OCI-LY1 (cell line): ENCODE data around the gene GIGYF2.

Source experiments
- H2AFZ ChIP-seq: fragments of 200-600 bp; sonication (generic), shearing (Covaris generic); 2 replicates; pipeline ENCODE4 v1.6.0; 2014; ENCODE audit warnings: antibody characterized with exemption, mild to moderate bottlenecking, low read length
- H3F3A ChIP-seq: fragments of 200-600 bp; sonication (generic), shearing (Covaris generic); 2 replicates; pipeline ENCODE4 v1.6.0; 2014; ENCODE audit warnings: mild to moderate bottlenecking, antibody characterized with exemption, low read length, moderate library complexity; ENCODE audit not compliant: insufficient read depth
- H3K27ac ChIP-seq: fragments of 200-600 bp; sonication (generic); 2 replicates; pipeline ENCODE4 v1.5.1; 2014; ENCODE audit warnings: low read length, mixed run types, mild to moderate bottlenecking, low read depth; ENCODE audit not compliant: poor library complexity, severe bottlenecking
- H3K27me3 ChIP-seq: fragments of 200-600 bp; sonication (generic); 2 replicates; pipeline ENCODE4 v1.6.0; 2014; ENCODE audit warnings: antibody characterized with exemption, mild to moderate bottlenecking, low read length, moderate library complexity; ENCODE audit not compliant: insufficient read depth
- H3K36me3 ChIP-seq: fragments of 200-600 bp; sonication (generic); 2 replicates; pipeline ENCODE4 v1.6.1; 2014; ENCODE audit warnings: mild to moderate bottlenecking, antibody characterized with exemption, low read length, moderate library complexity, mixed read lengths; ENCODE audit not compliant: insufficient read depth
- H3K4me1 ChIP-seq: fragments of 200-600 bp; sonication (generic); 2 replicates; pipeline ENCODE4 v1.5.1; 2014; ENCODE audit warnings: mild to moderate bottlenecking, low read length, moderate library complexity; ENCODE audit not compliant: insufficient read depth, severe bottlenecking
- H3K4me2 ChIP-seq: fragments of 200-600 bp; sonication (generic), shearing (Covaris generic); 2 replicates; pipeline ENCODE4 v1.6.1; 2014; ENCODE audit warnings: low read length
- H3K4me3 ChIP-seq: fragments of 200-600 bp; sonication (generic); 2 replicates; pipeline ENCODE4 v1.5.1; 2014; ENCODE audit warnings: low read length, low read depth, mild to moderate bottlenecking, mixed read lengths; ENCODE audit not compliant: poor library complexity, severe bottlenecking
- H3K79me2 ChIP-seq: fragments of 200-600 bp; shearing (Covaris generic); 2 replicates; pipeline ENCODE4 v1.6.1; 2016; ENCODE audit warnings: mixed run types, low read length, mixed read lengths; ENCODE audit not compliant: insufficient read depth
- H3K9ac ChIP-seq: fragments of 200-600 bp; sonication (generic), shearing (Covaris generic); 2 replicates; pipeline ENCODE4 v1.6.1; 2014; ENCODE audit warnings: mild to moderate bottlenecking, low read length, mixed read lengths
- H3K9me2 ChIP-seq: fragments of 200-600 bp; sonication (generic), shearing (Covaris generic); 2 replicates; pipeline ENCODE4 v1.6.1; 2014; ENCODE audit warnings: low read depth, mild to moderate bottlenecking, low read length, mixed read lengths
- H3K9me3 ChIP-seq: fragments of 200-600 bp; shearing (Covaris generic); 2 replicates; pipeline ENCODE4 v1.6.1; 2014; ENCODE audit warnings: low read length, mixed read lengths
- H4K20me1 ChIP-seq: fragments of 200-600 bp; sonication (generic), shearing (Covaris generic); 2 replicates; pipeline ENCODE4 v1.6.0; 2016; ENCODE audit warnings: mild to moderate bottlenecking, low read length; ENCODE audit not compliant: insufficient read depth
- EZH2 ChIP-seq: fragments of 200-600 bp; sonication (generic), shearing (Covaris generic); IDR thresholded peaks from 2 replicates; pipeline ENCODE4 v1.8.0; 2017; ENCODE audit warnings: borderline replicate concordance, mixed run types, mild to moderate bottlenecking, antibody characterized with exemption, low read length, moderate library complexity, mixed read lengths
- TF ChIP-seq, protein P1 (sequence below): fragments of 200-600 bp; sonication (generic), shearing (Covaris generic); IDR thresholded peaks from 2 replicates; pipeline ENCODE4 v1.5.1; 2017; ENCODE audit warnings: mild to moderate bottlenecking, antibody characterized with exemption, low read length, moderate library complexity, mixed read lengths

GIGYF2 gene

DNA sequence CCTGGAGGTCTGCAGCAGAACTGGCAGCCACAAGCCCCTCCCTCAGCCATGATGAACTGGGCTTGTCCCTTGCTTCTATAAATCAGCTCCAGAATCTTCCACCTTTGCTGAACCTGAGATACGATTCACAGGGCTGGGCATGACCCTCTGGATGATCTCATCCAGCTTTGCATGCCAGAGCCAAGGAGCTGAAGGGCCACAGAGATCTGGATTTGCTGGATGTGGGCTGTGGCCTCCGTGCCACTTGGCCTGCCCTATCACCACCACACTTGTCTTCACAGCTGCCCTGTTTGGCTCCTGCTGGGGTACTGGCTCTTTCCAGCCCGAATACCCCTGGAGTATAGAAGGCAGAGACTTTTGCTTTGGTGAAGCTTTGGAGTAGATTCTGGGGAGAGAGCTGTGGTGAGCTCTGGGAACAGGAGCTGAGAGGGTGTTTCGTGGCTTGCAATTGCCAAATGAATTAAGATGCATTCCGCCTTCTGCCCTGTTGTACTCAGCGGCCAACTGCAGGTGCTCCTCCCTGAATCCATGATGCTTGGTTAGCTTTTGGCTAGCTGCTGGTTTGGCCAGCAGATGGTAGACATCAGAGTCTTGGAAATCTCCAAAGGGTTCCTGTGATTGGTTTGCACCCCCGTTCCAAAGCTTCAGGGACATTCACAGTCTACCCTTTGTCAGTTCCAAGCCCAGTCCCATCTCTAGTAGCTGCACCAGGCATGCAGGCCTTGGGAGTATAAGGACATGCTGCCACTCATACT is 30.9 kb upstream of the GIGYF2 start:
- Histone ChIP-seq H3K4me2 (no peak overlapping the region), H3K9me3 (no peaks in the 10 kb centered on the region), H3K36me3 (no peaks in the 10 kb centered on the region), H3K9ac (no peak overlapping the region), H3K4me3 (no peak overlapping the region), H3K27ac (no peak overlapping the region), H4K20me1 (no peaks in the 10 kb centered on the region), H3K9me2 (no peaks in the 10 kb centered on the region), H3K4me1 (no peaks in the 10 kb centered on the region), H2AFZ (no peak overlapping the region), H3K27me3 (peaks cover 4% of the 10 kb centered on the region; the same call in 1 of the 2 replicates), H3K79me2 (no peaks in the 10 kb centered on the region), H3F3A (no peaks in the 10 kb centered on the region)
- no peak for TF ChIP-seq EZH2
- TF ChIP-seq, protein P1, sequence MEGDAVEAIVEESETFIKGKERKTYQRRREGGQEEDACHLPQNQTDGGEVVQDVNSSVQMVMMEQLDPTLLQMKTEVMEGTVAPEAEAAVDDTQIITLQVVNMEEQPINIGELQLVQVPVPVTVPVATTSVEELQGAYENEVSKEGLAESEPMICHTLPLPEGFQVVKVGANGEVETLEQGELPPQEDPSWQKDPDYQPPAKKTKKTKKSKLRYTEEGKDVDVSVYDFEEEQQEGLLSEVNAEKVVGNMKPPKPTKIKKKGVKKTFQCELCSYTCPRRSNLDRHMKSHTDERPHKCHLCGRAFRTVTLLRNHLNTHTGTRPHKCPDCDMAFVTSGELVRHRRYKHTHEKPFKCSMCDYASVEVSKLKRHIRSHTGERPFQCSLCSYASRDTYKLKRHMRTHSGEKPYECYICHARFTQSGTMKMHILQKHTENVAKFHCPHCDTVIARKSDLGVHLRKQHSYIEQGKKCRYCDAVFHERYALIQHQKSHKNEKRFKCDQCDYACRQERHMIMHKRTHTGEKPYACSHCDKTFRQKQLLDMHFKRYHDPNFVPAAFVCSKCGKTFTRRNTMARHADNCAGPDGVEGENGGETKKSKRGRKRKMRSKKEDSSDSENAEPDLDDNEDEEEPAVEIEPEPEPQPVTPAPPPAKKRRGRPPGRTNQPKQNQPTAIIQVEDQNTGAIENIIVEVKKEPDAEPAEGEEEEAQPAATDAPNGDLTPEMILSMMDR: no peak

GRCh38 chr2:232667989-232668583 is 29.0 kb upstream of the GIGYF2 start:
- no peaks in the 10 kb centered on the region for H3K4me1 ChIP-seq
- TF ChIP-seq EZH2: no peak
- TF ChIP-seq, protein P1: no peak
- no peaks in the 10 kb centered on the region for H3F3A ChIP-seq
- H3K79me2 ChIP-seq: no peaks in the 10 kb centered on the region
- no peak overlapping the region for H3K27ac ChIP-seq
- no peaks in the 10 kb centered on the region for H4K20me1 ChIP-seq
- no peak overlapping the region for H3K9ac ChIP-seq
- H3K9me2 ChIP-seq: no peaks in the 10 kb centered on the region
- no peak overlapping the region for H3K4me3 ChIP-seq
- H3K27me3 ChIP-seq: peaks cover 11% of the 10 kb centered on the region; the same call in 1 of the 2 replicates
- H3K9me3 ChIP-seq: no peaks in the 10 kb centered on the region
- no peaks in the 10 kb centered on the region for H3K36me3 ChIP-seq
- H2AFZ ChIP-seq: no peak overlapping the region
- no peak overlapping the region for H3K4me2 ChIP-seq

GRCh38 chr2:232668805-232669444 is 28.2 kb upstream of the GIGYF2 start:
- H3K9ac ChIP-seq: no peak overlapping the region
- no peak overlapping the region for H3K4me2 ChIP-seq
- no peak overlapping the region for H3K27ac ChIP-seq
- no peaks in the 10 kb centered on the region for H3K4me1 ChIP-seq
- H3K79me2 ChIP-seq: no peaks in the 10 kb centered on the region
- no peaks in the 10 kb centered on the region for H3F3A ChIP-seq
- no peaks in the 10 kb centered on the region for H3K9me2 ChIP-seq
- H4K20me1 ChIP-seq: no peaks in the 10 kb centered on the region
- no peak for TF ChIP-seq EZH2
- TF ChIP-seq, protein P1: peak; percentile 40; the same call in 1 of the 2 replicates
- no peak overlapping the region for H3K4me3 ChIP-seq
- peaks cover 13% of the 10 kb centered on the region; the same call in 1 of the 2 replicates for H3K27me3 ChIP-seq
- H3K36me3 ChIP-seq: no peaks in the 10 kb centered on the region
- no peaks in the 10 kb centered on the region for H3K9me3 ChIP-seq
- H2AFZ ChIP-seq: no peak overlapping the region
